SK-N-MC (cell line): Measurements from ENCODE around the gene PPIL6.

Experiments used
- EZH2 ChIP-seq: fragments of 200-600 bp; sonication (generic); IDR thresholded peaks from one replicate; pipeline ENCODE4 v1.6.1; 2017; ENCODE audit warnings: antibody characterized with exemption
- POLR2AphosphoS5 ChIP-seq: IDR thresholded peaks from 2 replicates; pipeline ENCODE4 v1.6.1; 2012; ENCODE audit warnings: mild to moderate bottlenecking, low read depth, low read length, borderline replicate concordance

- TF ChIP-seq EZH2 (no peak), POLR2AphosphoS5 (no peak)
These were observed 84.2 kb downstream of the PPIL6 start for GRCh38 chr6:109356237-109356636.
